Tibial artery (tissue), 4 donors: Measurements from ENCODE around the gene AP2M1.

Source experiments
- DNase-seq, 2 donors: peaks; one replicate each; pipeline ENCODE4 v3.0.0-alpha.2; 2019
- H3K27ac ChIP-seq, 2 donors: fragments of 200-600 bp; sonication (generic) in 1 of 2; 1 replicate in 1 of 2; 2 replicates in 1 of 2; pipeline ENCODE4 v1.5.1; 2018 to 2019; ENCODE audit warnings: mild to moderate bottlenecking in 1 of 2
- H3K27me3 ChIP-seq, 2 donors: fragments of 200-600 bp; sonication (generic) in 1 of 2; one replicate each; pipeline versions ENCODE4 v1.5.1 to v1.6.0; 2016 to 2019
- H3K36me3 ChIP-seq, 3 donors: fragments of 200-600 bp; sonication (generic) in 2 of 3; one replicate each; pipeline ENCODE4 v1.5.1; 2016 to 2019; ENCODE audit warnings: mild to moderate bottlenecking in 2 of 3
- H3K4me1 ChIP-seq, 4 donors: fragments of 200-600 bp; sonication (generic) in 2 of 4; 1 replicate in 3 of 4; 2 replicates in 1 of 4; pipeline ENCODE4 v1.5.1; 2016 to 2019
- H3K4me3 ChIP-seq, 2 donors: fragments of 200-600 bp; sonication (generic) in 1 of 2; 1 replicate in 1 of 2; 2 replicates in 1 of 2; pipeline ENCODE4 v1.5.1; 2018 to 2019; ENCODE audit warnings: mild to moderate bottlenecking in 2 of 2
- H3K9me3 ChIP-seq, 3 donors: fragments of 200-600 bp; sonication (generic) in 1 of 3; one replicate each; pipeline ENCODE4 v1.5.1; 2016 to 2019
- CTCF ChIP-seq, 2 experiments: fragments of 200-600 bp in 1 of 2; fragments of 450-650 bp in 1 of 2; IDR thresholded peaks; one replicate each; pipeline ENCODE4 v1.5.1; 2017 to 2019; ENCODE audit warnings: antibody characterized with exemption in 2 of 2, mild to moderate bottlenecking in 1 of 2, moderate library complexity in 1 of 2
- intact Hi-C: fragments of 100-400 bp; cut with DNase I; formaldehyde crosslinking; loops from one replicate; pipeline ENCODE4 v1.15.0; 2023; ENCODE audit warnings: low total_unique reads

Gene AP2M1

GRCh38 chr3:184181596-184181995 is 6.9 kb downstream of the AP2M1 start:
- Histone ChIP-seq H3K9me3 (no peaks in the 10 kb centered on the region), H3K4me3 (no peak overlapping the region), H3K36me3 (peaks cover 66 to 79% (median 75%) of the 10 kb centered on the region in 3 donors), H3K4me1 (peaks cover 0 to 24% (median 21%) of the 10 kb centered on the region in 4 donors), H3K27ac (no peak overlapping the region), H3K27me3 (no peaks in the 10 kb centered on the region)
- intact Hi-C loops: no loop called here
- no peak for DNase-seq
- no peak for TF ChIP-seq CTCF (IDR thresholded peaks at IDR 0.05)

GRCh38 chr3:184183679-184184078 is 9.0 kb downstream of the AP2M1 start:
- DNase-seq: no peak
- peaks cover 57 to 69% (median 63%) of the 10 kb centered on the region in 3 donors for H3K36me3 ChIP-seq
- intact Hi-C loops: no loop called here
- no peaks in the 10 kb centered on the region for H3K27me3 ChIP-seq
- no peak overlapping the region for H3K27ac ChIP-seq
- peaks cover 0 to 27% (median 22%) of the 10 kb centered on the region in 4 donors for H3K4me1 ChIP-seq
- H3K9me3 ChIP-seq: no peaks in the 10 kb centered on the region
- H3K4me3 ChIP-seq: no peak overlapping the region
- TF ChIP-seq CTCF (IDR thresholded peaks at IDR 0.05): no peak

DNA sequence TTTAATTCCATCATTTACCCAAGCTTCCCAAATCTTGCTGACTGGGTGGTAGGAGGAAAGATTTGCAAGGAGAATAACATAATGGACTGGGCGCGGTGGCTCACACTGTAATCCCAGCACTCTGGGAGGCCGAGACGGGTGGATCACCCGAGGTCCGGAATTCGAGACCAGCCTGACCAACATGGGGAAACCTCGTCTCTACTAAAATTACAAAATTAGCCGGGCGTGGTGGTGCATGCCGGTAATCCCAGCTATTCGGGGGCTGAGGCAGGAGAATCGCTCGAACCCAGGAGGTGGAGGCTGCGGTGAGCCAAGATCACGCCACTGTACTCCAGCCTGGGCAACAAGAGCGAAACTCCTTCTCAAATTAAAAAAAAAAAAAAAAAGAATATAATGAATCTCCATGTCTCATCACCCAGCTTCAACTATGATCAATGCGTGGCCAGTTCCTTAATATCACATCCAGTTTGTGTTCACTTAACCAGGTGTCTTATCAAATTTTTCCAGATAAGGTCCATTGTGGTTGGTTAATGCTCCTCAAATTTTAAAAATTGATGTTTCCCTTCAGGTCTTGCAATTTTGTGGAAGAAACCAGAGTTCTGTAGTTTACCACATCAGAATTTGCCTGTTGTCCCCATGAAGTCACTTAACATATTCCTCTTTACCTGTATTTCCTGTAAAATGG is 10.0 kb downstream of the AP2M1 start:
- intact Hi-C loops: loop anchor here (5.0 kb wide), 2 partner anchors 32 to 63 kb away; partner anchors contain the start of genes ALG3 and EEF1AKMT4

DNA sequence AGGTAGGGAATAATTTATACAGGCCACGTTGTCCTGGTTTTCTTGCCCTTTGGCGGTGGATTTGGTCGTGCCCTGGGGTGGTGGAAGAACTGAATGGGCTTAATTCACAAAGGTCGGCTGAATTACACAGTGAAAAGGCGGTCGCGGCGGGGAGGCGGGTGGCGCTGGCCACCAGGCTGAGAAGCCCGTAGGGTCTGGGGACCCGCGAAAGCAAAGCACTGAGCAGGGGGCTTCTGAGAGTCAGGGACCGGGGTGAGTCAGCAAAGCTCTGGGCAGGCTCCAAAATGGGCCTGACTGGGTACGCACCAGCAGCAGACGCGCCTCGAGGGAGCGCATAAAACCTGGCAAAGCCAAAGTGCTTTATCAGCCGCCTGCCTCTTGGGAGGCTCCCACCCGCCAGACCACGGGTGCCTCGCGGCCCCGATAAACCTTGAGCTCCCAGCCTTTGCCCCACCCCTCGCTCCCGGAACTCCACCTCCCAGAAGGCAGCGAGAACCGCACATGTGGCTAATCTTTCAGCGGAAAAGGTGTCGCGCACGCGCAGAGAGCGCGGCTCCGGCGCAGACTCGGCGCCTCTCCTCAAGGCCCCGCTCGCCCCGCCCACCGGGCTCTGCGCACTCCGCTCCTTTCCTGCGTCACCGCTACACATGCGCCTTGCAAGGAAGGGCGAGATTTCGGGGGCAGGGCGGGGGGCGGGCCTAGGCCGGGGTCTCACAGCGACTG is 11.0 kb downstream of the AP2M1 start:
- Histone ChIP-seq H3K36me3 (peaks cover 57 to 69% (median 63%) of the 10 kb centered on the region in 3 donors), H3K27ac (peak overlapping the region; percentile 87)

More for the DNA sequence above, 10.0 kb downstream of the AP2M1 start:
- peak overlapping the region; percentile 87 for H3K27ac ChIP-seq
- no peak for TF ChIP-seq CTCF (IDR thresholded peaks at IDR 0.05)
- no peak overlapping the region for H3K4me3 ChIP-seq
- DNase-seq: no peak
- peaks cover 57 to 69% (median 63%) of the 10 kb centered on the region in 3 donors for H3K36me3 ChIP-seq
- peaks cover 0 to 29% (median 23%) of the 10 kb centered on the region in 4 donors for H3K4me1 ChIP-seq
- H3K27me3 ChIP-seq: no peaks in the 10 kb centered on the region
- H3K9me3 ChIP-seq: no peaks in the 10 kb centered on the region

More for the DNA sequence above, 11.0 kb downstream of the AP2M1 start:
- Histone ChIP-seq H3K27me3 (no peaks in the 10 kb centered on the region), H3K4me1 (peaks cover 0 to 30% (median 23%) of the 10 kb centered on the region in 4 donors), H3K9me3 (no peaks in the 10 kb centered on the region), H3K4me3 (peak overlapping the region; percentile 77 to 83)
- DNase-seq: peak; percentile 99 to 100
- no peak for TF ChIP-seq CTCF (IDR thresholded peaks at IDR 0.05)
- intact Hi-C loops: loop anchor here (5.0 kb wide), 2 partner anchors 33 to 62 kb away; partner anchors contain the start of genes ALG3 and EEF1AKMT4
